ENCODE results near the gene MTCL1.

Gene MTCL1

DNA sequence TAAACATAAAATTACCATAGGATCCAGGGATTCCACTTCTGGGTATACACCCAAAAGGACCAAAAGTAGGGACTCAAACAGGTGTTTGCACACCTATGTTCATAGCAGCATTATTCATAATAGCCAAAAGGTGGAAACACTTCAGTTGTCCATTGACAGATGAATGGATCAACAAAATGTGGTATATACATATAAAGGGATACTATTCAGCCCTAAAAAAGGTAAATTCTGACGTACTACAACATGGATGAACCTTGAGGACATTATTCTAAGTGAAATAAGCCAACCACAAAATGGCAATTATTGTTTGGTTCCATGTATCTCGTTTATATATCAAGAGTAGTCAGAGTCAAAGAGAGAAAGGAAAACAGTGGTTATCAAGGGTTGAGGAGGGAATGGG lies 128.1 kb downstream of the MTCL1 start:
- DNase-seq (ENCODE audit: low spot score) = no peak

DNA sequence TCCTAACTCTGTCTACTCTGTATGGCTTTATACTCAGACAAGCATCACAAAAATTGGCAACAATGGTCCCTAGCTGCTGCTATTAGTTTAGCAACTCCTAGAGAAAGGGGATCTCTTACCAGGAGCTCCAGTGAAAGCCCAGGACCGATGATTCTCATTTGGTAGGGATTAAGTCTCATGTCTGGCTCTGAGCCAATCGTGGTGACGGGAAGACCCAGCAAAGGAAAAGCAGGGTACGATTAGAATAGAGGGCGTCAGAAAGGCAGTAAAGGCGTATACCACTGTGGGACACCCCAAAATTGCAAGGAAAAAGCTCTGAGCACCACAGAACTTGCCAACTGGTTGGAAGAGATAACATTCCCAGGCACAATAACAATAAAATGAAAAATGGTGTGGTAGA lies 129.5 kb downstream of the MTCL1 start:
- DNase-seq (ENCODE audit: low spot score) = no peak

DNA sequence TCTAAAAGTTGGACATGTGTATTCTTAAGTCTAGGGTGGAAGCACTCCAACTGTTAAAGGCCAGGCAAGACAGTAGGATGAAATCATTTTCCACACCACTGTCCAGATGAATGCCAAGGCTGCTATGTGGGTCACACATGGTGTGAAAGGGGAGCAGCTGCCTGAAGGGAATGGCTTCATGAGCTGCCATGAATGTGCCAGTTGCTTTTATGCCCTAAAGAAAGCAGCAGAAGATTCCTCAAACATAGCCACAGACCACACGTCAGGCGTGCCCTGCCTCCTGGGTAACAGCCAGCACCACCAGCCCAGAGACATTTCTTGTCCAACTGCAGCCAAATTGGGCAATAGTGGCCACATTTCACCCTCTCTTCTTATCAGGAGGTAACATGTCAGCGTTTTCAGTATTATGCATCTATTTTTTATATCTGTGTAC lies 130.2 kb downstream of the MTCL1 start:
- DNase-seq (ENCODE audit: low spot score) = no peak

DNA sequence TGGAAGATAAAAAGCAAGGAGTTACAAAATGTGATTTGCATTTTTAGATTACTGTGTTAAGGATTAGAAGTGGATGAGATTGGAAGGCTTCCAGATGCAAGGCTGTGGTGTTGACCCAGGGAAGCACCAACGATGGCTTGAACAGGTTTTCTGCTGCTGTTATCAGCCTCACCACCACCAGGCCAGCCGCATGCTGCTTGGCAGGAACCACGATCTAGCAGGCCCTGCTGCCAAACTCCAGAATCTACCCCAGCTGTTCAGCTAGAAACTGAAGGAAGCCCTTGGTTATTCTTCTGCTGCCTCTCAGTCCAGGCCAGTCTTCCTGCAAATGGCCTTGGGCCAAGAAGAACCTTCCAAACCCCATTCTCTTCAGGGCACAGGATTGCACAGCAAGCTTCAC lies 133.9 kb downstream of the MTCL1 start:
- DNase-seq (ENCODE audit: low spot score) = no peak

DNA sequence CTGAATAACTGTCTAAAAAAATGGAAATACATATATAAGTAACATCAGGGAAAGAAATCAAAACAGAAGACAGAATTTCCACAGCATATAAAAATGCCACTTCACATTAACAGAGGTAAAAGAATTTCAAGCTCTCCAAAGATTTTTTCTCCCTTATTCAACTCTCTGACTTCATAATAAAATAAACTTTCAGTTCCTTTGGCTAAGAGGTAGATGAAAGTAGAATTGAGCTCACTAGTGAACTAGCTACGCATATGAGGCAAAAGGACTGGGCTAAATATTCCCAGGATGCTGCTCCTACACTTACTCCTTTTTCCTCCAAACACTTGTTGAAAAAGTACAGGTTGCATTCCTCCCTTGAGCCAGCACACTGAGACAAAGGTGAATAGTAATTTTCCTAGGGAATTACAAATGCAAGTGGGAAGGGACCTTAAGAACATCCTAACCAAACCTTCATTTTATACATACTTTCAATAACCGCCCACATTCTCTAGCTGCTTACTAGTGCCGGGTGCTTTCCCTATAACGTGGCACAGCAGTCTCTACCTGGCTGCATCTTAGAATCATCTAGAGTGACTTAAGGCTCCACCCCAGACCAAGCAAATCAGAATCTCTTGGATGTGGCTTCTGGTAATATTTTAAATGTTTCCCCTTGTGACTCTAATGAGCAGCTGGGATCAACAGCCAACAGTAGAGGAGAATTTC lies 136.6 kb downstream of the MTCL1 start:
- no peak for DNase-seq (ENCODE audit: low spot score)

DNA sequence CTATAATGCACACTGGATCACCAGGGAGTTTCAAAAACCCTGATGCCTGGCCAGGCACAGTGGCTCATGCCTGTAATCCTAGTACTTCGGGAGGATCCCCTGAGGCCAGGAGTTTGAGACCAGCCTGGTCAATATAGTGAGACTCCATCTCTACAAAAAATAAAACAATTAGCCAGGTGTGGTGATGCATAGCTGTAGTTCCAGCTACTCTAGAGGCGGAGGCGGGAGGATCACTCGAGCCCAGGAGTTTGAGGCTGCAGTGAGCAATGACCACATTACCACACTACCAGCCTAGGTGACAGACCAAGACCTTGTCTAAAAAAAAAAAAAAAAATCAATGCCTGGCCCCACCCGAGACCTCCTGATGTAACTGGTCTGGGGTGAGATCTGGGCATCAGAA lies 137.2 kb downstream of the MTCL1 start:
- no peak for DNase-seq (ENCODE audit: low spot score)

DNA sequence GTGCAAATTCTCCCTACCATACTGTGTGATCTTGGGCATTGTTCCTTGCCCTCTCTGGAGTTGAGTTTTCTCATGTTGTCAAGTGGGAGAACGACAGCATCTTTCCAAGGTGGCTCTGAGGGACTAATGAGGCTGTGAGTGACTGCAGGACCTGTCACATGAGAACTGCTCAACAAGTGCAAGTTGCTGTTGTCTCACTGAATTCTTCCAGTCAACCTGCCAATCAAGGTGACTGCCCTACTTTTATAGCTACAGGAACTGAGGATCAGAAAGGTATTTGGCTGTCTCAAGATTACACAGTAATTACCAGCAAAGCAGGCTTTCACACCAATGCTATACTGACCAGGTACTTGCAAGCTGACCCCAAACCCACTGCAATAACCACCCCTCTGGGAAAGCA lies 137.6 kb downstream of the MTCL1 start:
- no peak for DNase-seq (ENCODE audit: low spot score)

DNA sequence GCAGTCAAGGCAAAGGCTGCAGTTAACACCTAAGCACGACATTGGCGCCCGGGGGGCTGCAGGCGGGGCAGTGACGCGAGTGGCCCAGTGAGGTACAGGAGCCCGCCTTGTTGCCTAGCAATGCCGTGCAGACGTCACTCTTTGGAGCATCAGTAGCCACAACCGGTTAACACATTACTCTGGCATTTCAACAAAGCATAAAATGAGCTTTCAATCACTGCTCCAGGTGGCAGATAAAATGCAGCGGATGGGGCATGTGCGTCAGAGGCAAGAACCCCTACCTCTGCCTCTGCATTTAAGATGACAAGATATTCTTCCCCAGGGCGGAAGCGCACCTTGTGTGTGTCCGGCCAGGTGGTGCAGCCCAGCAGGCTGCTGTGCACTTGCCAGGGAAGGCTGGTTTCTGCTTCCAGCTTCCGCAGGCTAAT lies 139.4 kb downstream of the MTCL1 start:
- no peak for DNase-seq (ENCODE audit: low spot score)

DNA sequence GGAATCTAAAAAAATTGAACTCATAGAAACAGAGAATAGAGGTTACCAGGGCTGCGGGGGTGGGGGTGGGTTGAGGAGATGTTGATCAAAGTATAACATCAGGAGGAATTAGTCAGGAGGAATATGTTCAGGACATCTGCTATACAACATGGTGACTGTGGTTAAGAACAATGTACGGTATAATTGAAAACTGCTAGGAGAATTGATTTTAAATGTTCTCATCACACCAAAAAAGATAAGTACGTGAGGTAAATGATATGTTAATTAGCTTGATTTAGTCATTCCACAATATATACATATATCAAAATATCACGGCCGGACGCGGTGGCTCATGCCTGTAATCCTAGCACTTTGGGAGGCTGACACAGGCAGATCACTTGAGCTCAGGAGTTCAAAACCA lies 140.2 kb downstream of the MTCL1 start:
- DNase-seq (ENCODE audit: low spot score) = no peak

DNA sequence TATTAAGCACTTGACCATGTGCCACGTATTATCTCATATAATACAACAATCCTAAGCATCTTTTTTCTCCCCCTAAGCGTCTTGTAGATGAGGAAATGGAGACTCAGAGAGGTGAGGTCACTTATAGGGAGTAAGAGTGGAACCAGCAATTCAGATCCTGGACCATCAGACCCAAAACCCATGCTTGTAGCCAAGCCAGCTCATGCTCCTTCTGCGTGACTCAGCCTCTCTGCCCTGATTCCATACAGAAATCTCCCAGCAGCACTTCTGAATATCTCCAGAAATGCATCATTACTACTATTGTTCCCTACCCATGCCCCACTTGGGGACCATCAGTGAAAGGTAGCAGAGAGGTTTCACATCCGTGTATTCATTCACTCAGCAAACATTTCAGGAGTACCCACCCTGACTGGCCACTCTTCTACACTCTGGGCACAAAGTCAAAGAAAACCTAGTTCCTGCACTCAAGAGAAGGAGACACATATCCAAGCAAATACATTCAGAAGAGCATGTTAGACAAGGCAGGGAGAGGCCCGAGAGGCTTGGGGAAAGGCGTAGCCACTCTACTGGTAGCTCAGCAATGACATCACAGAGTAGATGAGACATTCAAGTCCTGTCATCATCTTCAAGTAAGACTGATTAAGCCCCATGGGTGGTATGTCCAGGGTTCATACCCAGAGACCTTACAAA lies 141.9 kb downstream of the MTCL1 start:
- no peak for DNase-seq (ENCODE audit: low spot score)

DNA sequence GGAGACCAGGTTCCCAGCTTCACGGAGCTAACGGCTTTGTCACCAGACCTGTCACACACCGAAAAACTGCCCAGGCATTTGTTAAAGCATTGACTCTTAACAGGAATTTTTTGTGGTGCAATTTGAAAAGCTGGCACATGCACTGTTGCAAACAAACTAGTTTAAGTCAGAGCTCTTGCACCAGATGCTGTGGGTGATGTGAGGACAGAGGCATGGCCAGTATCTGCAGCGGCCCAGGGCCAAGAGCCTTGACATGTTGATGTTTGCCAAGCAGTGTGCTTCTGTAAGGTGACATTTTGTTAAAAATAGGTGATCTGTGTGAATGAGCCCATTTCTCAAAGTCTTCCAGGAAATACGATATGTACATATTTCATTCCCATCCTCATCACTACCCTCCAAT lies 142.5 kb downstream of the MTCL1 start:
- DNase-seq (ENCODE audit: low spot score) = no peak

DNA sequence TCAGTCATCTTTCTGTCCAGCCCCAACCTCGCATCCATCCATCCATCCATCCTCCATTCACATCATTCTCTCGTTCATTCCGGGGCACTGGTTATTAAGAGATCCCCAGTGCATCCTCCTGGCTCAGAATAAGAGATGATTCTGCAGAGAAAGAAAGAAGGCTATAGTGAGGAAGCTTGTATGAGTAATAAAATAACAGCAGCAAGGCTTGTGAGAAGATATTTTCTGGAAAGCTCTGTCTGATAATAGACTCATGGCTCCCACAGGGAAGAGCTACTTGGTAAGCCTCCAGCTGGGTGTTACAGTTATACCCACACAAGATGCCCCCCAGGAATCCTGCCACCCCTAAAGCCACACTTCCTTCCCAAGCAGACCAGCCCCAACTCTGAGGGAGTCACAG lies 143.2 kb downstream of the MTCL1 start:
- no peak for DNase-seq (ENCODE audit: low spot score)

DNA sequence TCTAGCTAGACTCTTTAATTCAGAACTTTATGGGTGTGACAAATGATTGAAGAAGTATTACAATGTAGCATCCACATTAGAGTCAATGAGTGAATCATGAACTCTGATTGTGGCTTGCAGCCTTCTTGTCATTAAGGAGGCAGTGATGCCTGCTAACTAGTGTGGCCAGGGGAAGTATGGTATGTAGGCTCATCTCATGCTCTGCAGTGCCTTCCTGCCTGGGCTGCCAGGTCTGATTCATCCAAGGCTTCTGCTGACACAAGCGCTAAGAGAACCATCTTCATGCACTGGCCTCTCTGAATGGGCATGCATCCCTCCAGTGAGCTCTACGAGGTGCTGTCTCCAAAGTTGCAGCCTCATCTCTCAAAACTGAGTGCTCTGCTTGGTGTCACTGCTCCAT lies 144.3 kb downstream of the MTCL1 start:
- no peak for DNase-seq (ENCODE audit: low spot score)

DNA sequence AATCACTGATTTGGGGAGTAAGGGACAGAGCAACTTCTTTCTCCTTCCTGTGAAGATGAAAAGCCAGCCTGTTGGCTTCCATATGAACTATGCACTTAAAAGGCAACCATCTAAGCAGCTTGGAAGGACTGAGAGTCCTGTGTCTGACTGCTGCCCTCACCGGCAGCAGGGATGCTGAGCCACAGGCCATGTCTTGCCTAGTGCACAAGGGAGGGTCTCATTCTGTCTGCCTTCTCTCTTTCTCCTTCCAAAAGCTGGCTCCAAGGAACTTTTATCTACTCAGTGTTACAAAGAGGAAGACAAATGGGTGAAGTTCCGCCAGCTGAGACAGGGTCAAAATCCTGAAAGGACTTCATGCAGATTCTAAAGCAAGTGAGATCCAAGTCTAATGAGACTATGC lies 146.3 kb downstream of the MTCL1 start:
- DNase-seq (ENCODE audit: low spot score) = no peak

DNA sequence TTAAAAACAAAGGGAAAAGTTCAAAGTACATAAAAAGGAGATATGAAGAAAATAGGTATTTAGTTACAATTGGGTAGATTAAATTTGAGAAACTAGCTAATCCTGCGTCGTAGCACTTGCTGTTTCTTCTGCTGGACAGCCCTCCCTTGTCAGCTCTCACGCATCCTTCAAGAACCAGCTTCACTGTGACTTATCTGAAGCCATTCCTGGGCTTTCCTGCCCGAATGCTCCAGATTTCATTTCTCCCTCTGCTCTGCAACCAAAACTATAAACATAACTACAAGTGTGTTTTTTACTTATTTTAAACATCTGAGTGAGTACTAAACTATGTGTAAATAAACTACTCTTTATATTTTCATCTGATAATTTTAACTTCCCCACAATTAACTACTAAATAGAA lies 149.2 kb downstream of the MTCL1 start:
- no peak for DNase-seq (ENCODE audit: low spot score)

DNA sequence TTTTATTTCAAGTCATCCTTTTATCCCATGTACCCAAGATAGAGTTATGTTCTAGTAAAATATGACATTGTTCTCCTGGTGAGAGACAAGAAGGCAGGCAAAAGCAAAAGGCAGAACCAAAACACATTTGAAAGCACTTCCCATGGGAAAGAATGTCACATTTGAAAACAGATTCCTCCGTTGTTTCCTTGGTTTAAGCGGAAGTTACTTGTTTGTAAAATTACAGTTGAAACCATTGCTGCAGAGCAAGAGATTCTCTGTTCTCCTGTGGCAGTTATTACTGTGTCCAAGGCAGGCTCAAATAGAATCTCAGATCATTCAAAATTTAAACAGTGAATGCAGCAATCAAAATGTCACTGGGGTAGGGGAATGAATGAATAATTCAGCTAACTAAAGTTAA lies 149.6 kb downstream of the MTCL1 start:
- DNase-seq (ENCODE audit: low spot score) = no peak

DNA sequence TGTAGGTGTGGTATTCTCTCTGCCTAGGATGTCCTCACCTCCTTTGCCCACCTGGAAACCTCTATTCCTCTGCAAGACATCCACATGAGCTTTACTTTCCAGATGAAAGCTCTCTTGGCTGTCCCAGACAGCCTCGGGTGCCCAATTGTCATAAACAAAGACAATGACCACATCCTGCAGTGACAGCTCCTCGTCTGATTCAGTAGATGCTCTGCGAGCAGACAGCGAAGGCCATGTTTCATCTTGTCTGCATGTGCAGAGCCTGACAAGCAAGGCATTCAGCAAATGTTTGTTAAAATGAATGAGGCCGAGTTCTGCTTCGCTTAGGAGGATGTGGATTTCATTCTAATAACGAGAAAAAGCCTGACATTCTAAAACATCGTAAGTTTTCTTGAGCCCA lies 150.9 kb downstream of the MTCL1 start:
- no peak for DNase-seq (ENCODE audit: low spot score)

DNA sequence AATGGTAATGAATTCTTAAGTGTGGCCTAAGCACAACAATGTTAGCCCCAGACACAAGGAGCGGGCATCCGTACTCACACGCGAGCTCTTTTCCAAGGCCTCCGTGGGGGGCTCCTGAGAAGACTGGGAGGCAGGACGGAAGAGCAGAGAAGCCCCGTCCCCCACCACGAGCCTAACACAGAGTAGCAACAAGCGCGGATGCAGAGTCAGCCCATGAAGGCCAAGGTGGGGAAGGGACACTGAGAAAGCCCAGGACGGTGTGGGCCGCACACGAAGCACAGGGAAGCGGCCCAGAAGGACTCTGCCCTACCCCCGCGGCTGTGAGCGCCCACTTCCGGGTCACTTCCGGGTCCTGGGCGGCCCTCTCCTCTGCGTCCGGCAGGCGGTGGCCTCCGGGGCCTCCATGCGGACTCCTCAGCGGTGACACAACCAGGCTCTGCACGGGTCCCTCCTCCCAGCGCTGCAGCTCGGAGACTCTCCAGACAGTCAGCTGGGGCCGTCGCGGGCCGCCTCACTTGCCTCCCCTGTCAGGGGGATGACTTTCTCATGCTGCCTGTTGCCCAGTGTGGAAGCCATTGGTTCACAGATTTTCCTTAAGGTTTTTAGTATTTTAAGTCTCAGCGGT lies 151.5 kb downstream of the MTCL1 start:
- DNase-seq (ENCODE audit: low spot score) = no peak

DNA sequence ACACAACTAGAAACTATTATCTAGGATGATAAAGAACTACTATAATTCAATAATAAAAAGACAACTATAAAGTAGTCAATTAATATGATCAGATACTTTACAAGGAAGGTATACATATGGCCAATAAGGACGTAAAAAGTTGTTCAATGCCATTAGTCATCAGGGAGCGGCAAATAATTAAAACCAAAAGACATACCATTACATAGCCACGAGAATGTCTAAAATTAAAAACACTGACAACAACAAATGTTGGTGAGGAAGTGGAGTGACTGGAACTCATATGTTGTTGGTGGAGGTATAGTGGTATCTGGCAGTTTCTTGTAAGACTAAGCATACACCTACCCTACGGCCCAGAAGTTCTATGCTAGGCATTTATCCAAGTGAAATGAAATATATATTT lies 152.4 kb downstream of the MTCL1 start:
- no peak for DNase-seq (ENCODE audit: low spot score)

DNA sequence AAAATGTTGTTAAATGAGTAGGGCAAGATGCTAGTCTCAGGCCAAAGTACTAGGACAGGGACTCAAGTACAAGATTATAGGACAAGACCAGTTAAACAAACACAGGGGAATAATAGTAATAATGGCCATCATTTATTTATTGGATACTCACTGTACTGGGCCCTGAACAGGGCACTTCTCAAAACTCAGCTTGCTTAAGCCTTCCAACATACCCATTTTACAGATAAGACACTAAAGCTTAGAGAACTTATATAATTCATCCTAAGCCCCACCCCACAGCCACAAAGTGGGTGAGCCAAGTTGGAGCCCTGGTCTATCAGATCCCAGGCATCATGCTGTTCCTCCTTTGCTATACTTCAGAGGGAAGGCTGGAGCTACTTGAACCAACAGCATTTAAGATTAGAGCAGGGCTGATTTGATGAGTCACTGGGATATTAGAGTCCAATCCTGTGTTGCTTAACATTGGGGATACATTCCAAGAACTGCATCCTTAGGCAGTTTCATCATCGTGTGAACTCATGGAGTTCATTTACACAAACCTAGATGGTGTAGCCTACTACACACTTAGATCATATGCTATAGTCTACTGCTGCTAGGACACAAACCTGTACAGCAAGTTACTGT lies 153.6 kb downstream of the MTCL1 start:
- DNase-seq (ENCODE audit: low spot score) = no peak

DNA sequence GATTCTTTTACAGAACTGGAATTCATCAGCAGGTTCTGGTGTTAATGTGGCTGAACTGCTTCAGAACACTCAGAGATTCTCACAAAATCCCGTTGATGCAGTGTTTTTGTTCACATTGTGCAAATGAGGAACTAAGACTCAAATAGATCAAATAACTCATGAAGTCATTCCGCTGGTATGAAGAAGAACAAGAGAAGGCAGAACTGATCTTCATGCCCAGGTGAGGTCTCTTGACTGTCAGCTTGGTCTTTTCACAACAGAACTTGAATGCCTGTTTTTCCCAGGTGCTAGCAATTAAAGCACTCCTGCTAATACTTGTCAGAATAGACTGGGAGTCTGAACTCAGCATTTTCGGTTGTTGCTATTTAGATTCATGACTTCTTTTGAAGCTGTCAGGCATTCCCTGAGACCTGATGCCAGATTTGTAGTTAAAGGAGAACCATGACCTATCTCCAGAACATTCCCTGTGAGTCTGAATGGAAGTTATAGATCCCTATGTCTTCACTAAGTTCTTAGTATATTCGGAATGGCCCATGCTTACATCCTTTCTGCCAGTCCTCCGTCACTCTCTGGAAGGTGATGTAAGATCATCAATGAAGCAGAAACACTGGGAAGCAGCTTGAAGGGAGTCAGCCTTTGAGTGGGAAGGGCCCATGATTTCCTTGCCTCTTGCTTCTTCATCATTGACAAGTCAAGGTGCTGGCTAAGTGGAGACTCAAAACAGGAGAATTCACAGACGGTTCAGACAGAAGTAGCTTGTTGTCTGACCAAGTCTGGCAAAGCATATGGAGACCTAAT lies 155.7 kb downstream of the MTCL1 start:
- no peak for DNase-seq (ENCODE audit: low spot score)

DNA sequence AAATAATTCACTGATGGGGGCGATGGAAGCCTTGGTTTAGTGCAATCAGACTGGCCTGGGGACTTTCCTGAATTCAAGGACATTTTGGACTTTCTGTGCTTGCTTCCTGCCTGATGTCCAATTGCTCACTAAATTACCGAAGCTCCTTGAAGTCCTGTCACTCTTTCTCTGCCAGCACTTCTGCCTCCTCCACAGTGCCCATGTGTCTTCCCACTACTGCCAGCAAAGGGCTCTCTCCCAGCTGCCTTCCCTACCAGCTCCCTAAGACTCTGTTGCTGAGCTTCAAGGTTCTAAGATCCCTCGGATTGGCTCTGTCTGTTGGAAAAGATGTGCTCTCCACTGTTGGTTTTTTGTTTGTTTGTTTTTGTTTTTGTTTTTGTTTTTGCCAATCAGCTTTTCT lies 158.1 kb downstream of the MTCL1 start:
- DNase-seq (ENCODE audit: low spot score) = no peak
